T47D (cell line): ENCODE data around the gene USP33.
"Not testable (repeated sequence)": the region's sequence is repeated elsewhere in the genome, so short reads cannot be mapped to it uniquely, and the experiment has no call there.

Experiments
- DNase-seq, 2 experiments: peaks; one replicate each; pipeline versions ENCODE4 v3.0.0 to v3.0.0-alpha.2; 2011 to 2012; ENCODE audit warnings: low read depth in 1 of 2, low spot score in 1 of 2
- JUND ChIP-seq: IDR thresholded peaks from 2 replicates; pipeline ENCODE4 v1.6.1; 2012; ENCODE audit warnings: low read depth
- in situ Hi-C: cut with HindIII; loops from 2 replicates; pipeline ENCODE4 v1.10.0; 2016; ENCODE audit warnings: low sequenced_read_pairs, low pct_unique_long_range_greater_than_20kb

Gene USP33

GRCh38 chr1:77768006-77768405, 8.4 kb upstream of the USP33 start:
- no peak for DNase-seq
- in situ Hi-C loops = no loop called here
- TF ChIP-seq JUND = no peak

- in situ Hi-C loops = no loop called here
- TF ChIP-seq JUND = no peak
- no peak for DNase-seq
Measured at GRCh38 chr1:77762072-77762476, 2.4 kb upstream of the USP33 start.

GRCh38 chr1:77757603-77758002, 2.0 kb downstream of the USP33 start:
- no peak for DNase-seq
- TF ChIP-seq JUND = no peak
- in situ Hi-C loops = no loop called here

- no peak for DNase-seq
- in situ Hi-C loops = no loop called here
- no peak for TF ChIP-seq JUND
Measured at GRCh38 chr1:77757066-77757584, 2.5 kb downstream of the USP33 start.

- no peak for TF ChIP-seq JUND
- in situ Hi-C loops = no loop called here
- peak in 1 of 2 experiments; percentile 3 for DNase-seq
Measured at GRCh38 chr1:77756052-77756754, 3.4 kb downstream of the USP33 start.

- in situ Hi-C loops, DNase-seq: not testable (repeated sequence)
Measured at GRCh38 chr1:77749489-77749888, 10.2 kb downstream of the USP33 start.

GRCh38 chr1:77744576-77744975, 15.1 kb downstream of the USP33 start:
- peak in 1 of 2 experiments; percentile 39 for DNase-seq
- in situ Hi-C loops = no loop called here
- TF ChIP-seq JUND = no peak

GRCh38 chr1:77742011-77742555, 17.6 kb downstream of the USP33 start:
- in situ Hi-C loops = no loop called here
- no peak for DNase-seq
- TF ChIP-seq JUND = no peak

- in situ Hi-C loops = no loop called here
- no peak for DNase-seq
- TF ChIP-seq JUND = no peak
Measured at GRCh38 chr1:77741316-77741715, 18.3 kb downstream of the USP33 start.

- in situ Hi-C loops = no loop called here
- TF ChIP-seq JUND = no peak
- DNase-seq = no peak
Measured at GRCh38 chr1:77739235-77739634, 20.4 kb downstream of the USP33 start.

GRCh38 chr1:77732090-77732489, 27.6 kb downstream of the USP33 start:
- no peak for TF ChIP-seq JUND
- DNase-seq = no peak
- in situ Hi-C loops = no loop called here

- TF ChIP-seq JUND = no peak
- no peak for DNase-seq
- in situ Hi-C loops = no loop called here
Measured at GRCh38 chr1:77725706-77726105, 33.9 kb downstream of the USP33 start.

GRCh38 chr1:77718181-77718580, 41.5 kb downstream of the USP33 start:
- in situ Hi-C loops = no loop called here
- no peak for DNase-seq
- TF ChIP-seq JUND = no peak
